Left lung (tissue), 10 donors: ENCODE data around the gene MBD3. TPM values are rescaled to one million over a fixed set of nuclear protein-coding genes. Genes with fewer than 3 reads are reported as not detected.
A peak's percentile ranks its signal among the peaks of the same experiment; 100 is the strongest.
"Not testable (repeated sequence)": the region's sequence is repeated elsewhere in the genome, so short reads cannot be mapped to it uniquely, and the experiment has no call there.

Experiments used
- ATAC-seq: fragments of 200-7000 bp; cut with Tn5 transposase; one replicate; pipeline ENCODE4 v1.9.1; 2020; ENCODE audit warnings: moderate library complexity
- DNase-seq, 4 donors: peaks; one replicate each; pipeline ENCODE4 v3.0.0-alpha.2; 2013 to 2020
- H3K27ac ChIP-seq, 2 donors: fragments of 200-600 bp; sonication (generic) in 1 of 2; one replicate each; pipeline versions ENCODE4 v1.5.0 to v1.8.0; 2020 to 2021
- H3K27me3 ChIP-seq, 2 donors: fragments of 200-600 bp; sonication (generic) in 1 of 2; one replicate each; pipeline versions ENCODE4 v1.5.0 to v1.8.0; 2020 to 2021
- H3K36me3 ChIP-seq, 2 donors: fragments of 200-600 bp; sonication (generic) in 1 of 2; one replicate each; pipeline versions ENCODE4 v1.5.0 to v1.8.0; 2020 to 2021
- H3K4me1 ChIP-seq, 2 donors: fragments of 200-600 bp; one replicate each; pipeline ENCODE4 v1.8.0; 2021
- H3K4me3 ChIP-seq, 2 donors: fragments of 200-600 bp; sonication (generic) in 1 of 2; one replicate each; pipeline versions ENCODE4 v1.5.0 to v1.8.0; 2020 to 2021; ENCODE audit warnings: mild to moderate bottlenecking in 1 of 2
- H3K9me3 ChIP-seq, 2 donors: fragments of 200-600 bp; sonication (generic) in 1 of 2; one replicate each; pipeline versions ENCODE4 v1.5.0 to v1.8.0; 2020 to 2021
- intact Hi-C, 2 donors: fragments of 100-400 bp; cut with DNase I; formaldehyde crosslinking; loops; one replicate each; pipeline versions ENCODE4 v1.11.2 to v1.14.2; 2022
- polyA plus RNA-seq, 6 donors: library from polyadenylated mRNA; unstranded; fragments of 120-200 nt; gene quantifications; one replicate each; pipeline ENCODE4 v1.2.1, GENCODE V29; 2013; ENCODE audit not compliant: insufficient read length in 6 of 6
- total RNA-seq, 2 donors: library from RNA; stranded (reverse); fragmentation: NEBNext Ultra II Directional; extraction: Animal tissue kit (Norgen Biotek cat#: 25700); gene quantifications; one replicate each; pipeline ENCODE4 v1.2.1, GENCODE V29; 2021
- TF ChIP-seq, protein P1 (sequence below), 2 donors: fragments of 200-600 bp; sonication (generic) in 1 of 2; IDR thresholded peaks; one replicate each; pipeline versions ENCODE4 v1.5.0 to v1.8.0; 2021; ENCODE audit warnings: antibody characterized with exemption in 2 of 2
- donor health status: DM: no; HTN: yes; CAD: no.
- donor health status: DM: no; HTN: no; CAD: no.

Gene MBD3
- total and polyA plus RNA-seq, 8 donors, result 40.4 to 91.9 (median 59.0) TPM

GRCh38 chr19:1553415-1553814 lies 39.2 kb downstream of the MBD3 start:
- intact Hi-C loops, result no loop called here
- Histone ChIP-seq H3K36me3 (peaks cover 0 to 18% of the 10 kb centered on the region in 2 donors), H3K9me3 (no peaks in the 10 kb centered on the region), H3K27ac (no peak overlapping the region), H3K27me3 (no peaks in the 10 kb centered on the region), H3K4me3 (no peak overlapping the region), H3K4me1 (no peaks in the 10 kb centered on the region)
- ATAC-seq (no peak), DNase-seq (no peak)
- TF ChIP-seq, protein P1, sequence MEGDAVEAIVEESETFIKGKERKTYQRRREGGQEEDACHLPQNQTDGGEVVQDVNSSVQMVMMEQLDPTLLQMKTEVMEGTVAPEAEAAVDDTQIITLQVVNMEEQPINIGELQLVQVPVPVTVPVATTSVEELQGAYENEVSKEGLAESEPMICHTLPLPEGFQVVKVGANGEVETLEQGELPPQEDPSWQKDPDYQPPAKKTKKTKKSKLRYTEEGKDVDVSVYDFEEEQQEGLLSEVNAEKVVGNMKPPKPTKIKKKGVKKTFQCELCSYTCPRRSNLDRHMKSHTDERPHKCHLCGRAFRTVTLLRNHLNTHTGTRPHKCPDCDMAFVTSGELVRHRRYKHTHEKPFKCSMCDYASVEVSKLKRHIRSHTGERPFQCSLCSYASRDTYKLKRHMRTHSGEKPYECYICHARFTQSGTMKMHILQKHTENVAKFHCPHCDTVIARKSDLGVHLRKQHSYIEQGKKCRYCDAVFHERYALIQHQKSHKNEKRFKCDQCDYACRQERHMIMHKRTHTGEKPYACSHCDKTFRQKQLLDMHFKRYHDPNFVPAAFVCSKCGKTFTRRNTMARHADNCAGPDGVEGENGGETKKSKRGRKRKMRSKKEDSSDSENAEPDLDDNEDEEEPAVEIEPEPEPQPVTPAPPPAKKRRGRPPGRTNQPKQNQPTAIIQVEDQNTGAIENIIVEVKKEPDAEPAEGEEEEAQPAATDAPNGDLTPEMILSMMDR (IDR thresholded peaks at IDR 0.05), result no peak

DNA sequence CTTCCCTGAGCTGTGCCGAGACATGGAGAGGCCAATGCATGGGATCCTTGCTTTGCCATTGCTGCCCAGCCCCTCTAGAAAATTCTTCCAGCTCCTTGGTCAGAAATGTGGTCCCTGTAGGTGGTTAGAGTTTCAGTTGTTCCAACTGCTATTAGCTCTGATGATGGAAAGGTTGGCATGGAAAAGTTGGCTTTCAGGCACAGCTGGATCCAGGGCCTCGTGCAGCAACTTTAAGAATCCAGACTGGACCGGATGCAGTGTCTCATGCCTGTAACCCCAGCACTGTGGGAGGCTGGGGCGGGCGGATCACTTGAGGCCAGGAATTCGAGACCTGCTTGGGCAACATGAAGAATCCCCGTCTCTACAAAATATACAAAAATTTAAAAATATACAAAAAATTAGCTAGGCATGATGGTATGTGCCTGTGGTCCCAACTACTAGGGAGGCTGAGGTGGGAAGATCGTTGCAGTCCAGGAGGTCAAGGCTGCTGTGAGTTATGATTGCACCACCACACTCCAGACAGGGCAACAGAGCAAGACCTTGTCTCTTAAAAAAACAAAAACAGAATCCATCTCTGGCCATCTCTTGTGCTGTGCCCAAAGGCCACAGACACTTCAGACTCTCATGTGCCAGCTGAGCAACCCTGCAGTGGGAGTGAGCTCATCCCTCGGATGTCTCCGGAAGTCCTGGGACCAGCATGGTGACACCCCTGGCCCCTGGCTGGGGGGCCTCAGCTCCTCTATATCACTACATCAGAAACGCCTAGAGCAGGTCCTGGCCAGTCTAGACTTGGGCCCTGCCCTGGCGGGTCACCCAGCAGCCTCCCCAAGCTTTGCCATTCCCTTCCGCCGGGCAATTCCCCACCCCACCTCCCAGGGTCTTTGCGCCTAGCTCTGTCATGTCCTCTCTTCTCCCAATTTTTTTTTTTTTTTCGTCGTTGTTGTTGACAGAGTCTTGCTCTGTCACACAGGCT lies 41.3 kb downstream of the MBD3 start:
- intact Hi-C loops, result no loop called here
- TF ChIP-seq, protein P1 (IDR thresholded peaks at IDR 0.05), result no peak
- Histone ChIP-seq H3K9me3 (no peaks in the 10 kb centered on the region), H3K4me1 (no peaks in the 10 kb centered on the region), H3K4me3 (no peak overlapping the region), H3K27ac (no peak overlapping the region), H3K27me3 (peaks cover 0 to 13% of the 10 kb centered on the region in 2 donors), H3K36me3 (peaks cover 0 to 14% of the 10 kb centered on the region in 2 donors)
- ATAC-seq (no peak), DNase-seq (no peak)

GRCh38 chr19:1549332-1549945 lies 43.2 kb downstream of the MBD3 start:
- H3K36me3 ChIP-seq, result no peaks in the 10 kb centered on the region
- ATAC-seq, result no peak
- no peaks in the 10 kb centered on the region for H3K9me3 ChIP-seq
- DNase-seq, result no peak
- H3K4me1 ChIP-seq, result peaks cover 0 to 4% of the 10 kb centered on the region in 2 donors
- H3K27ac ChIP-seq, result no peak overlapping the region
- TF ChIP-seq, protein P1 (IDR thresholded peaks at IDR 0.05), result no peak
- H3K27me3 ChIP-seq, result peaks cover 0 to 32% of the 10 kb centered on the region in 2 donors
- no peak overlapping the region for H3K4me3 ChIP-seq
- intact Hi-C loops, result loop anchor here in 1 of 2 donors (10.0 kb wide), 1 partner anchor 125 kb away; no protein-coding TSS in a partner anchor

- TF ChIP-seq, protein P1 (IDR thresholded peaks at IDR 0.05), result no peak
- H3K4me3 ChIP-seq, result no peak overlapping the region
- peak in 1 of 4 donors; percentile 28 for DNase-seq
- intact Hi-C loops, result loop anchor here in 1 of 2 donors (10.0 kb wide), 1 partner anchor 134 kb away; no protein-coding TSS in a partner anchor
- H3K27me3 ChIP-seq, result peaks cover 0 to 80% of the 10 kb centered on the region in 2 donors
- no peaks in the 10 kb centered on the region for H3K36me3 ChIP-seq
- no peaks in the 10 kb centered on the region for H3K4me1 ChIP-seq
- ATAC-seq, result no peak
- no peaks in the 10 kb centered on the region for H3K9me3 ChIP-seq
- H3K27ac ChIP-seq, result no peak overlapping the region
Measured at GRCh38 chr19:1540365-1540925, 52.2 kb downstream of the MBD3 start.

DNA sequence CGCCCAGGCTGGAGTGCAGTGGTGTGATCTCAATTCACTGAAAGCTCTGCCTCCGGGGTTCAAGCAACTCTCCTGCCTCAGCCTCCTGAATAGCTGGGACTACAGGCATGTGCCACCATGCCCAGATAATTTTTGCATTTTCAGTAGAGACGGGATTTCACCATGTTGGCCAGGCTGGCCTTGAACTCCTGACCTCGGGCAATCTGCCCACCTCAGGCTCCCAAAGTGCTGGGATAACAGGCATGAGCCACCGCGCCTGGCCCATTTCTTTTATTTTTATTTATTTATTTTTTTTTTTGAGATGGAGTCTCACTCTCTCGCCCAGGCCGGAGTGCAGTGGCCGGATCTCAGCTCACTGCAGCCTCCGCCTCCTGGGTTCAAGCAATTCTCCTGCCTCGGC lies 52.9 kb downstream of the MBD3 start:
- H3K27ac ChIP-seq, H3K9me3 ChIP-seq, H3K36me3 ChIP-seq, H3K4me1 ChIP-seq, ATAC-seq, DNase-seq, H3K4me3 ChIP-seq: not testable (repeated sequence)
- intact Hi-C loops, result loop anchor here in 1 of 2 donors (10.0 kb wide), 1 partner anchor 135 kb away; no protein-coding TSS in a partner anchor
- peaks cover 0 to 78% of the 10 kb centered on the region in 2 donors for H3K27me3 ChIP-seq
